ENCODE results near the gene SLC1A5.

Gene SLC1A5

GRCh38 chr19:46728208-46728607, 60.2 kb downstream of the SLC1A5 start:
- no peak for DNase-seq (ENCODE audit: low read depth)
- H3K9me3 ChIP-seq (ENCODE audit: control insufficient read depth, low read length), result no peaks in the 10 kb centered on the region
- no peaks in the 10 kb centered on the region for H3K27me3 ChIP-seq (replicated peaks; ENCODE audit: control insufficient read depth, insufficient read depth, low read length)
- no peak overlapping the region for H3K4me3 ChIP-seq (ENCODE audit: low read length)
- H3K36me3 ChIP-seq (ENCODE audit: control insufficient read depth, insufficient read depth, low read length, severe bottlenecking), result peaks cover 86% of the 10 kb centered on the region
- H3K4me1 ChIP-seq (ENCODE audit: control insufficient read depth, insufficient read depth, low read length), result peaks cover 8% of the 10 kb centered on the region
- H3K9ac ChIP-seq (ENCODE audit: low read length), result no peak overlapping the region

GRCh38 chr19:46727757-46728156, 60.6 kb downstream of the SLC1A5 start:
- peaks cover 85% of the 10 kb centered on the region for H3K36me3 ChIP-seq (ENCODE audit: control insufficient read depth, insufficient read depth, low read length, severe bottlenecking)
- peaks cover 8% of the 10 kb centered on the region for H3K4me1 ChIP-seq (ENCODE audit: control insufficient read depth, insufficient read depth, low read length)
- no peaks in the 10 kb centered on the region for H3K9me3 ChIP-seq (ENCODE audit: control insufficient read depth, low read length)
- DNase-seq (ENCODE audit: low read depth), result no peak
- no peak overlapping the region for H3K9ac ChIP-seq (ENCODE audit: low read length)
- H3K4me3 ChIP-seq (ENCODE audit: low read length), result no peak overlapping the region
- no peaks in the 10 kb centered on the region for H3K27me3 ChIP-seq (replicated peaks; ENCODE audit: control insufficient read depth, insufficient read depth, low read length)

GRCh38 chr19:46726971-46727501, 61.4 kb downstream of the SLC1A5 start:
- Histone ChIP-seq H3K27me3 (replicated peaks; ENCODE audit: control insufficient read depth, insufficient read depth, low read length) (no peaks in the 10 kb centered on the region), H3K4me3 (ENCODE audit: low read length) (no peak overlapping the region), H3K9ac (ENCODE audit: low read length) (no peak overlapping the region), H3K9me3 (ENCODE audit: control insufficient read depth, low read length) (no peaks in the 10 kb centered on the region), H3K36me3 (ENCODE audit: control insufficient read depth, insufficient read depth, low read length, severe bottlenecking) (peaks cover 85% of the 10 kb centered on the region), H3K4me1 (ENCODE audit: control insufficient read depth, insufficient read depth, low read length) (peaks cover 8% of the 10 kb centered on the region)
- no peak for DNase-seq (ENCODE audit: low read depth)

DNA sequence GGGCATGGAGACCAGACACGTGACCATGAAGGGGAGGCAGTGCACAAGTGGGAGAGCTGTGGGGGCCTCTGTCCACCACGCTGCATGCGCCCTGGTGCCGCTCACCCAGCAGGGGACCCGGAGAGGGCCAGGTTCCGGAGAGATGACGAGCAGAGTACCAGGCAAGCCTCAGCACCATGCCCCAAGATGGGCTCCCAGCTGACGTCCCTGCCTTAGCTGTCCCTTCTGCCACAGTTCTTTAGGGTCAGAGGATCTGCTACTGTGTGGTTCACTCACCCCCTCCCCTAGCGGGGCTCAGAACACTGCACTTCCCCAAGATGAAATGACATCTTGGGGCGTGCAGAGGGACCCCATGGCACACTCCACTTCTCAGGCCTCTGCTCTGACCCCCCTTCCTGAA, 61.8 kb downstream of the SLC1A5 start:
- DNase-seq (ENCODE audit: low read depth), result no peak
- H3K9me3 ChIP-seq (ENCODE audit: control insufficient read depth, low read length), result no peaks in the 10 kb centered on the region
- H3K36me3 ChIP-seq (ENCODE audit: control insufficient read depth, insufficient read depth, low read length, severe bottlenecking), result peaks cover 87% of the 10 kb centered on the region
- H3K4me1 ChIP-seq (ENCODE audit: control insufficient read depth, insufficient read depth, low read length), result peaks cover 8% of the 10 kb centered on the region
- H3K4me3 ChIP-seq (ENCODE audit: low read length), result no peak overlapping the region
- no peaks in the 10 kb centered on the region for H3K27me3 ChIP-seq (replicated peaks; ENCODE audit: control insufficient read depth, insufficient read depth, low read length)
- H3K9ac ChIP-seq (ENCODE audit: low read length), result no peak overlapping the region

- Histone ChIP-seq H3K27me3 (replicated peaks; ENCODE audit: control insufficient read depth, insufficient read depth, low read length) (no peaks in the 10 kb centered on the region), H3K36me3 (ENCODE audit: control insufficient read depth, insufficient read depth, low read length, severe bottlenecking) (peaks cover 91% of the 10 kb centered on the region), H3K9me3 (ENCODE audit: control insufficient read depth, low read length) (no peaks in the 10 kb centered on the region), H3K4me3 (ENCODE audit: low read length) (no peak overlapping the region), H3K4me1 (ENCODE audit: control insufficient read depth, insufficient read depth, low read length) (peaks cover 2% of the 10 kb centered on the region), H3K9ac (ENCODE audit: low read length) (no peak overlapping the region)
- DNase-seq (ENCODE audit: low read depth), result no peak
These were observed 62.5 kb downstream of the SLC1A5 start for GRCh38 chr19:46725859-46726393.

DNA sequence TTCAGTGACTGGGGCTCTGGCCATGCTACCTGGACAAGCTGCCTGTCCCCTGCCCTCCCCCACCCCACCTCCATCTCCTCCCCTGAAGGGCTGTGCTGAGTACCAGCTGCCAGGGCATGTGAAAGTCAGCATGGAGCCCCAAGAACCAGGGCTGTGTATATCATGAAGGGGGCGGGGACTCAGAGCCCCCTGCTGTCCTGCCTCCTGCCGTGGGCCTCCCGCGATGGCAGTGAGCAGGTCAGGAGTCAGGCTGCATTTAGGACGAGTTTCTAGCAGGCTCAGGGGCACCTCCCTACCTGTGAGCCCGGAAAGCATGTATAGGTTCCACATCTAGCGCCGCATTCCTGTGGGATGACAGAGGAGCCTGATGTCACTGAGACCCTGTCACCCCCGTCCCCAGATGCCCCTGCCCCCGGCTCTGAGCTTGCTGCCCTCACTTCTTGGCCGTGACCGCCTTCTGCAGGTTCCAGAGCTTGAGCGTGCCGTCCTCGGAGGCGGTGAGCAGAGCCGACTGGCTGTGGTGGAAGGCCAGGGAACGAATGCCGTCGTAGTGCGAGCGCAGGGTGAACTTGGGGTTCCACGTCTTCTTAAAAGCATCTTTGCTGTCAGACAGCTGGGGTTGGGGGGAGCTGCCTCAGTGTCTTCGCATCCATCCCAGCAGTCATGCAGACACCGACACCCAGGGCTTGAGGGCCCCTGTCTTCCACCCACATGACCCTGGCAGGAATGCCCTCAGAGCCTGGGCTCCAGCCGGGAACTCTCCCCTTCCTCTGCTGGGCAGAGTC, 63.2 kb downstream of the SLC1A5 start:
- peaks cover 93% of the 10 kb centered on the region for H3K36me3 ChIP-seq (ENCODE audit: control insufficient read depth, insufficient read depth, low read length, severe bottlenecking)

More for the DNA sequence above, 63.2 kb downstream of the SLC1A5 start:
- Histone ChIP-seq H3K9me3 (ENCODE audit: control insufficient read depth, low read length) (no peaks in the 10 kb centered on the region), H3K27me3 (replicated peaks; ENCODE audit: control insufficient read depth, insufficient read depth, low read length) (no peaks in the 10 kb centered on the region), H3K4me3 (ENCODE audit: low read length) (no peak overlapping the region), H3K4me1 (ENCODE audit: control insufficient read depth, insufficient read depth, low read length) (no peaks in the 10 kb centered on the region), H3K9ac (ENCODE audit: low read length) (no peak overlapping the region)
- no peak for DNase-seq (ENCODE audit: low read depth)

Data from adipocyte (in vitro differentiated cells).